GDM1 (cell line): ENCODE results near the gene WRNIP1.

Experiments
- DNase-seq: peaks from one replicate; lab custom pipeline; 2025; lab: John Stamatoyannopoulos, UW

Gene WRNIP1

DNA sequence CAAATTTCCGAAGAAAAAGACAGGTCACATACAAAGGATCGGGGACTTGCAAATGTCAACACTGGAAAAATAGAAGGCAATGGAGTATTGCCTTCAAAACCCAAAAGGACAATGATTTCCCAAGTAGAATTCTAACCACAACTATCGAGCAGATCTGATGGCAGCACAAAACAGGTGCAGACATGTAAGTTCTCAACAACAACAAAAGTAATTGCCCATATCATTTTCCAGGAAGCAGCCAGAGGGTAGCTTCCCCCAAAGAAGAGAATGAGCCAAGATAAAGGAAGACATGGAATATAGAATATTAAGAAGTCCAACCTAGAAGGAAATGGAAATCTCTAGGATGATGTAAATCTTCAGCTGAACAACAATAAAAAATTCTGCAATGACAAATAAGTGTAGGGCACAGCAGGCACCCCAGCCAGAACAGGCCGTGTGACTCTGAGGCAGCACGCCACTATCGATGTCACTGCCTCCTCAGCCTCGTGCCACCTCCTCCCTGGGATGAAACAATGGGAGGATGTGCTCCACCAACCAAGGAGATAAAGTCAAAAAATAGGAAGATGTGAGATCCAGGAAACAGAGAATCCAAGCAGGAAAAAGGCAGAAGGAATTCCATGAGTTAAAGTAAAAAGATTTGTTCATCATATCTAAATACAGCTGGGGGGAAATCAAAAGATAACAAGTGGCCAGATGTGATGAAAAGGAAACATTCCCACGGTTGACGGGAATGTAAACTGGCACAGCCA lies 42.3 kb downstream of the WRNIP1 start:
- DNase-seq: no peak

- no peak for DNase-seq
These were observed 43.8 kb downstream of the WRNIP1 start for GRCh38 chr6:2809015-2809414.

- DNase-seq: no peak
These were observed 45.0 kb downstream of the WRNIP1 start for GRCh38 chr6:2810092-2810671.

- DNase-seq: no peak
These were observed 47.5 kb downstream of the WRNIP1 start for GRCh38 chr6:2812695-2813094.

DNA sequence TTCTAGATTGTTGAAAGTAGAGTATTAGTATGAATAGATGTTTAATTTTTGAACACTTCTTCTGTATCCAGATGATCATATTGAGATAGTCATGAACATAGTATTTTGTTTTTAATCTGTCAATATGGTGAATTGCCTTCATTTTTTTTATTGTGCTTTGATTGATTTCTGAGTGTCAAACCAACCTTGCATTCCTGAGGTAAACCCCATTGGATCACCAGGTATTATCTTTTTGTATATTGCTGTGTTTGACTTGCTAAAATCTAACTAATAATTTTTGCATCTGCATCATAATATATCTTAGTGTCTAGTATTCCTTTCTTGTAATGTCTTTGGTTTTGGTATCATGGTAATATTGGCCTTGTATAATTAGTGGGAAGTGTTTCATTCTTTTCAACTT lies 51.0 kb downstream of the WRNIP1 start:
- DNase-seq: no peak

GRCh38 chr6:2817903-2818443 lies 52.8 kb downstream of the WRNIP1 start:
- no peak for DNase-seq

DNA sequence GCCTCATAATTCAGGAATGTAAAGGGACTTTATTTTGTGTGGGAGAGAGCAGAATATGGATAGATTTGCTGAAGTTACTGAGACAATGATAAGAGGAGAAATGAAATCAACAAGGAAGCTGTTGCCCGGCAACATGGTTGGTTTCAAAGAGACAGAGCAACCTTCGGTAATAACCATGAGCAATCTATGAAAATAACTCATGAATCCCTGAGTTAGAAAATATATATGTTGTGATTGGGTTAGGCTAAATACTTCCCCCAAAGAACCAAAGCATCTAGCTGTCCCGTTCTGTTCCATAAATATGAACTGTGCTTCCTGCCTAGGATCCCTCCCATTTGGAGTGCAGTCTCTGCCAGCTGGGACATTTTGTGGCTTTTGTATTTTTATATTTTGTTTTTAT lies 53.4 kb downstream of the WRNIP1 start:
- no peak for DNase-seq

DNA sequence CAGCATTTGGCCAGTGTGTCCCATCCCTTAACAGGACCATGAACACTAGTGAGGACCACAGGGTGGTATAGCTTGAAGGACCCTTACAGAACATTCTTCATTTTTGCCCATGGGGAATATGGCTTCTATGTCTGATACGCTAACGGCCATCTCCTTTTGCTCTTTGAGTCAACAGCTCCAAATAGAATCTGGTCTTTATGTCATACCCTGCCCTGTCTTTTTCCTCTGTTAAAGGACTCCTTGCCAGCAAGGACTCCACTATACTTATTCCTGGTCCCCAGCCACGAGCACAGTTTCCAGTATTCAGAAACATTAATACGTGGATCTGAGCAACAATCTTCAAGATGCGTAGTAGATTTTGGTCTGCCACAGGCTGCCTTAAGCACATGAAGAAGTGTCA lies 53.9 kb downstream of the WRNIP1 start:
- no peak for DNase-seq

- DNase-seq: peak; percentile 72
These were observed 54.8 kb downstream of the WRNIP1 start for GRCh38 chr6:2819978-2820377.

DNA sequence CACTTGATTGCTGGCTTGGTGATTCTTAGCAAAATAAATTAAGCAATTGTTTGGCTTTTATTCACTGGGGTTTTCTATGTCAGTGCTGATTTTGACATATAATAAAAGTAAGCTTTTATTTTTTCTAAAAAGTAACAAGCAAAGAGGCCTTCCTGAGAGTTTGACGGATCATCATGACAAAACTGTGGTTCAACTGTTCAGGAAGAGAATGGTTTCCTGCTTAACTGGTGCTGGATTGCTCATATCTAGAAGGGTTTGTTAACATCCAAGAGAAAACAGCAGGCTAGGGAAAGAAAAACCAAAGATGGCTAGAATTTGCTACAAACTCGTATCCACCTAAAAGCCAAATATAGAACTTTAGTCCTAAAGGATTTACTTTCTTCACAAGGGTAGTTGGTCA lies 55.2 kb downstream of the WRNIP1 start:
- peak; percentile 81 for DNase-seq

DNA sequence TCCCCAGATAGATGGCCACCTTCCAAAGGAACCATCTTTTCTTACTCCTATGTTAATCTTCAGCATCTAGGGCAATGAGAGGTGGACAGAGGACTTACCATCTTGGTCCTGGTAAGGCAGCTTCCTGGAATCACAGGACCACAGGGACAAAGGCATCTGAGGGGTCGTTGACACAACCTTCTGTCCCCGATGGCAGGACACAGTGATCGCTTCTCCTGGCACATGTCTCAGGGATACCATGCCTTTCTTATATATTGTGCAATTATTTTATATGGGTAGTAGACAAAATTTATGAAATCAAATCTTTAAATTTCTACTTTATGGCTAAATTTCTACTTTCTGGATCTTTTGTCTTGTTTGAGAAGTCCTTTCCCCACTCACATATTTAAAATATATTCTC lies 56.4 kb downstream of the WRNIP1 start:
- no peak for DNase-seq

- DNase-seq: no peak
These were observed 58.1 kb downstream of the WRNIP1 start for GRCh38 chr6:2823104-2823850.

GRCh38 chr6:2826131-2826530 lies 60.9 kb downstream of the WRNIP1 start:
- no peak for DNase-seq

DNA sequence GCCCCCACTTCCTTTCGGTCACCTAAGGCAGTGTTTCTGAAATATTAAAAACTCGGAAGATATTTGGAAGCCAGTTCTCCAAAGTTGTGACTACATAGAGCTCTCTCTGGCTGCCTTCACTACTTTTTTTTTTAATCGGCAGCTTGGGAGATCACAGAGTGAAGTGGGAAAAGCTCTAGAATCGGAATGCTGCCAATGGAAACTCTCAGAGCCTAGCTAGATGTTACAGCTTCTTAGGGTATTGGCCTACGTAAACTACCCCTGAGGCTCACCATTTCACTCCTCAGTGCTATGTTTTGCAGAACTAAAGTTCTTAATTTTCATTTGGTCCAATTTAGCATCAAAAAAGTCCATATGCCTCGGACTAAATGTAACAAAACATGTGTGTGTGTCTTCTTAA lies 61.9 kb downstream of the WRNIP1 start:
- no peak for DNase-seq

DNA sequence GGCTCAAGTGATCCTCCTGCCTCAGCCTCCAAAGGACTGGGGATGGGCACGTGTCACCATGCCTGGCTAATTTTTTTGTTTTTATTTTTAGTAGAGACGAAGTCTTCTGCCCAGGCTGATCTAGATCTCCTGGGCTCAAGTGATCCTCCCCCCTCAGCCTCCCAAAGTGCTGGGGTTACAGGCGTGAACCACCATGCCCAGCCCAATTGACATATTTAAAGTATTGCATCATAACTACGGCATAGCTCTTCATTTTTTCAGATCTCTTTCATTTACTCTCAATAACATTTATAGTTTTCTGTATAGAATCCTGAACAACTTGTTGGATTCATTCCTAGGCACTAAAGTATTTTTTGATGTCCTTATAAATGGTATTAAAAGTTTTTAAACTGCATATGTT lies 63.4 kb downstream of the WRNIP1 start:
- DNase-seq: no peak

DNA sequence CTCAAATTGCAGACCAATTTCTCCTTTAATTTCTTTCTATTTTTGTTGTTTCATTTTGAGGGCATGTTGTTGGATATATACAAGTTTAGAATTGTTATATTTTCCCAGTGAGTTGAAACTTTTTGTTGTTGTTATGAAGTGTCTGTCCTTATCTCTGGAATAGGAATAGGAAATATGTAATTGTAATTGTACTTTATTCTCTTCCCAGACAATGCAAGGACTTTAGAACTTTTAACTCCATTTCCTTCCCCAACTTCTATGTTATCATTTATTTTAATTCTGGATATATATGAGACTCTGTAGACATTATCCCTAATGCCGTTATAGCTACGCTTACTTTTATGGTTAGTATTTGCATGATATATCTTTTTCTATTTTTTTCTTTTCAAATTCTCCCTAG lies 64.1 kb downstream of the WRNIP1 start:
- DNase-seq: no peak

GRCh38 chr6:2830183-2830582 lies 65.0 kb downstream of the WRNIP1 start:
- DNase-seq: no peak

GRCh38 chr6:2831392-2831791 lies 66.2 kb downstream of the WRNIP1 start:
- no peak for DNase-seq

DNA sequence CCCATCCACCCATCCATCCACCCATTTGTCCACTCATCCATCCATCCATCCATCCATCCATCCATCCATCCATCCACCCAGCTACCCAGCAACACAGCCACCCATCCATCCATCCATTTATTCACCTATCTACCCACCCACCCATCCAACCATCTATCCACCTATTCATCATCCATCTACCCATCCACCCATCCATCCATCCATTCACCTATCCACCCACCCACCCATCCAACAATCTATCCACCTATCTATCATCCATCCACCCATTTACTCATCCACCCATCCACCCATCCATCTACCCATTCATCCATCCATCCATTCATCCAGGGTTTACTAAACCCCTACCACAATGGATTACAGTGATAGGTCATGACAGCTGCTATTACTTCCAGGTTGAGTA lies 69.1 kb downstream of the WRNIP1 start:
- DNase-seq: no peak
